Placental epithelial cell (primary cell): ENCODE data around the gene CHP1. TPM values are rescaled to one million over a fixed set of nuclear protein-coding genes. Genes with fewer than 3 reads are reported as not detected.

Experiments used
- total RNA-seq: library from RNA; depleted of rRNA; stranded (reverse); fragments of >200 nt; gene quantifications from 2 replicates; pipeline ENCODE4 v1.2.3, GENCODE V29; 2012

Gene CHP1
- 53.0 and 100 TPM in 2 replicates for total RNA-seq

GRCh38 chr15:41230650-41231421, at the start of gene CHP1, which contains the start of gene EXD1:
Gene CHP1 (plus strand): TSS chr15:41231268. CDS start chr15:41231383, 115 bp downstream.
Gene EXD1 (minus strand): TSS chr15:41230757. CDS start chr15:41226575, 4,182 bp downstream.

Other genes with a start within 250 kb of the CHP1 start
- gene INO80, start 115.0 kb upstream of the CHP1 start, total RNA-seq, result 15.8 and 16.5 TPM in 2 replicates
- gene EXD1, start 511 bp upstream of the CHP1 start, total RNA-seq, result not detected in 2 replicates
- gene OIP5, start 101.3 kb downstream of the CHP1 start, total RNA-seq, result 2.7 and 4.1 TPM in 2 replicates
- 11.8 and 26.8 TPM in 2 replicates for gene NUSAP1, start 101.6 kb downstream of the CHP1 start, total RNA-seq
- 13.0 and 16.3 TPM in 2 replicates for gene NDUFAF1, start 171.2 kb downstream of the CHP1 start, total RNA-seq
- 15.6 and 18.8 TPM in 2 replicates for gene RTF1, start 185.8 kb downstream of the CHP1 start, total RNA-seq